Prostate gland (tissue), 2 donors: ENCODE results near the gene TBC1D22A. TPM values are rescaled to one million over a fixed set of nuclear protein-coding genes. Genes with fewer than 3 reads are reported as not detected.

ENCODE experiments used
- DNase-seq: peaks from one replicate; pipeline ENCODE4 v3.0.0-alpha.2; 2019; ENCODE audit warnings: low spot score
- H3K27ac ChIP-seq, 2 donors: fragments of 200-600 bp; sonication (generic); 2 replicates each; pipeline ENCODE4 v1.5.1; 2017 to 2019
- H3K27me3 ChIP-seq: fragments of 200-600 bp; sonication (generic); replicated peaks from 2 replicates; pipeline ENCODE4 v1.5.1; 2019; ENCODE audit not compliant: insufficient read depth
- H3K36me3 ChIP-seq, 2 donors: fragments of 200-600 bp; sonication (generic); 1 replicate in 1 of 2; 2 replicates in 1 of 2; pipeline versions ENCODE4 v1.5.1 to v1.8.1; 2017 to 2019
- H3K4me1 ChIP-seq: fragments of 200-600 bp; sonication (generic); replicated peaks from 2 replicates; pipeline ENCODE4 v1.5.1; 2019
- H3K4me3 ChIP-seq, 2 donors: fragments of 200-600 bp; sonication (generic); 2 replicates each; pipeline ENCODE4 v1.5.1; 2017 to 2019
- H3K9me3 ChIP-seq: fragments of 200-600 bp; sonication (generic); 2 replicates; pipeline ENCODE4 v1.5.1; 2017
- CTCF ChIP-seq, 4 experiments: fragments of 200-600 bp in 2 of 4; fragments of 450-650 bp in 2 of 4; sonication (generic) in 2 of 4; IDR thresholded peaks; 1 replicate in 3 of 4; 2 replicates in 1 of 4; pipeline ENCODE4 v1.5.1; 2016 to 2019; ENCODE audit warnings: antibody characterized with exemption in 4 of 4, mild to moderate bottlenecking in 2 of 4, moderate library complexity in 2 of 4
- POLR2A ChIP-seq: fragments of 450-650 bp; IDR thresholded peaks from one replicate; pipeline ENCODE4 v1.6.1; 2016; ENCODE audit warnings: antibody characterized with exemption, mild to moderate bottlenecking
- POLR2AphosphoS5 ChIP-seq: sonication (generic); formaldehyde crosslinking; IDR thresholded peaks from one replicate; pipeline ENCODE4 v1.6.1; 2017; ENCODE audit warnings: antibody characterized with exemption
- WGBS: methylation state at CpG from one replicate; pipeline ENCODE4 v1.1.5; 2018; 5-methylcytosine and 5-hydroxymethylcytosine counted together
- intact Hi-C: fragments of 100-400 bp; cut with DNase I; formaldehyde crosslinking; loops from one replicate; pipeline ENCODE4 v1.14.2; 2022
- total RNA-seq, 2 donors: library from RNA; depleted of rRNA; stranded (reverse); fragments of >200 nt; gene quantifications; one replicate each; pipeline ENCODE4 v1.1.0, GENCODE V29; 2016

The TBC1D22A gene
- total RNA-seq, 2 donors from 2014 or later, result 16.0 to 30.7 TPM

GRCh38 chr22:47127441-47127871, 365.0 kb downstream of the TBC1D22A start:
- no peak overlapping the region for H3K4me3 ChIP-seq
- H3K9me3 ChIP-seq, result no peaks in the 10 kb centered on the region
- intact Hi-C loops, result no loop called here
- TF ChIP-seq POLR2A, result no peak
- TF ChIP-seq CTCF (IDR thresholded peaks at IDR 0.05), result no peak
- no peak for TF ChIP-seq POLR2AphosphoS5
- H3K27ac ChIP-seq, result no peak overlapping the region
- no peak for DNase-seq
- 93% methylated on average over 15 of the region's 15 CpGs for WGBS
- H3K27me3 ChIP-seq, result no peaks in the 10 kb centered on the region
- H3K36me3 ChIP-seq, result no peaks in the 10 kb centered on the region
- H3K4me1 ChIP-seq, result no peaks in the 10 kb centered on the region

- TF ChIP-seq POLR2A (no peak), CTCF (IDR thresholded peaks at IDR 0.05) (no peak), POLR2AphosphoS5 (no peak)
- Histone ChIP-seq H3K27ac (no peak overlapping the region), H3K27me3 (no peaks in the 10 kb centered on the region), H3K36me3 (no peaks in the 10 kb centered on the region), H3K9me3 (no peaks in the 10 kb centered on the region), H3K4me1 (no peaks in the 10 kb centered on the region), H3K4me3 (no peak overlapping the region)
- WGBS, result 94% methylated on average over 5 of the region's 7 CpGs
- intact Hi-C loops, result no loop called here
- no peak for DNase-seq
Observed at GRCh38 chr22:47128216-47128615, 365.8 kb downstream of the TBC1D22A start.

- no peak for DNase-seq
Observed at GRCh38 chr22:47128622-47129215, 366.3 kb downstream of the TBC1D22A start.

GRCh38 chr22:47129902-47130635, 367.6 kb downstream of the TBC1D22A start:
- no peaks in the 10 kb centered on the region for H3K4me1 ChIP-seq
- no peaks in the 10 kb centered on the region for H3K9me3 ChIP-seq
- WGBS, result 62% methylated on average over 21 of the region's 21 CpGs
- peak; percentile 52 for TF ChIP-seq POLR2A
- peak; percentile 74 for TF ChIP-seq POLR2AphosphoS5
- no peak for TF ChIP-seq CTCF (IDR thresholded peaks at IDR 0.05)
- H3K27me3 ChIP-seq, result no peaks in the 10 kb centered on the region
- intact Hi-C loops, result no loop called here
- no peaks in the 10 kb centered on the region for H3K36me3 ChIP-seq
- peak; percentile 75 for DNase-seq
- H3K4me3 ChIP-seq, result no peak overlapping the region
- H3K27ac ChIP-seq, result no peak overlapping the region

More at GRCh38 chr22:47128622-47129215, 366.3 kb downstream of the TBC1D22A start:
- Histone ChIP-seq H3K27me3 (no peaks in the 10 kb centered on the region), H3K9me3 (no peaks in the 10 kb centered on the region), H3K4me3 (no peak overlapping the region), H3K27ac (no peak overlapping the region), H3K4me1 (no peaks in the 10 kb centered on the region), H3K36me3 (no peaks in the 10 kb centered on the region)
- intact Hi-C loops, result no loop called here
- 97% methylated on average over 21 of the region's 21 CpGs for WGBS
- TF ChIP-seq POLR2AphosphoS5, result no peak
- no peak for TF ChIP-seq POLR2A
- no peak for TF ChIP-seq CTCF (IDR thresholded peaks at IDR 0.05)
